Measurements from ENCODE around the gene CD82. TPM values are rescaled to one million over a fixed set of nuclear protein-coding genes. Genes with fewer than 3 reads are reported as not detected.

CD82 gene
- total RNA-seq, 5 donors from 2014 or later (not counting 1 experiment from before 2014, with no cell fraction given): 53.4 to 99.6 (median 69.0) TPM

DNA sequence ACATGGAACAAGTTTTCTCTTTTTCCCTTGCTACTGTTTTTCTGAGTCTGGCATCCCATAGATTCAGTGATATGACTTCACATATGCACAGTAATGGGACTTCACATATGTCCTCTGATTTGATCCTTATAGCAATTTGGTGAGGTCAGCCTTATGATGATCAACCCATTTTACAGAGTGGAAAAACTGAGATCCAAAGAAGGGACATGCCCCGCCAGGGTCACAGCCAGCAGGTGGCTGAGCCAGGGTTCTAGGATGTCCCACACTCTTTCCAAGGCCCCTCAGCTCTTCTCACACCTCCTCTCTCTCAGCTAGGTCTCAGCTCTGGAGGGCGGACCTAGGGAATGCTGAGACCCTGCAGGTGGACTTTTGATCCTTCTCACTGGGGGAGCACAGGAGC is 44.3 kb upstream of the CD82 start:
- DNase-seq (no peak), ATAC-seq (replicated peaks in 1 of 4) (no peak)
- Histone ChIP-seq H3K4me1 (ENCODE audit: control insufficient read depth in 1 of 2, extremely low read depth in 1 of 2, insufficient read depth in 2 of 2, low read length in 2 of 2) (no peaks in the 10 kb centered on the region), H3K4me3 (ENCODE audit: control insufficient read depth in 1 of 2, extremely low read depth in 1 of 2, low read length in 1 of 2) (no peak overlapping the region), H3K9me3 (no peaks in the 10 kb centered on the region), H3K36me3 (ENCODE audit: control insufficient read depth in 2 of 2, extremely low read depth in 1 of 2, insufficient read depth in 1 of 2, low read length in 1 of 2) (no peaks in the 10 kb centered on the region), H3K27me3 (replicated peaks in 1 of 2; ENCODE audit: control insufficient read depth in 2 of 2, extremely low read depth in 1 of 2, insufficient read depth in 2 of 2, low read length in 1 of 2) (peaks cover 2 to 50% of the 10 kb centered on the region in 2 experiments), H3K27ac (ENCODE audit: low read length) (no peak overlapping the region)
- POLR2A ChIA-PET: no interaction called here
- Mint-ChIP-seq H3K27me3 (peaks cover 18 to 40% of the 10 kb centered on the region in 2 donors), H3K36me3 (no peaks in the 10 kb centered on the region), H3K27ac (no peak overlapping the region), H3K9me3 (no peaks in the 10 kb centered on the region), H3K4me3 (no peak overlapping the region), H3K4me1 (peaks cover 0 to 3% (median 3%) of the 10 kb centered on the region in 3 donors)
- 100% methylated on average over 1 of the region's 2 CpGs for WGBS (ENCODE audit: insufficient coverage)
- CTCF ChIA-PET: no interaction called here

DNA sequence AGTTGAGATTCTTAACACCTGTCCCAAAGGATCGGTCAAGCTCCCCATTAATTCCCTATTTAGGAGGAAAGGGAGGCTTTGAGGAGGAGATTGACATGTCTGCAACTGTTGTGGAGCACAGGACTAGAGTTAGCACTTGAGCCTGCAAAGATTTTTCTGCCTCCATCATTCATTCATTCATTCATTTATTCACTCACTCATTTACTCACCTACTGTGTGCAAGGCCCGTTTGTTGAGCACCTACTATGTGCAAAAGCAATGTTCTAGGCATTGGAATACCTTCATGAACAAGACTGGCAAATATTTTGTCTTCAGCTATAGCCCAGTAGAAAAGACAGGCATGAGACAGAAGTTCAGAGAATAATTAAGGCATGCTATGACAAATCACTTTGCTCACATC is 43.2 kb upstream of the CD82 start:
- H3K4me3 Mint-ChIP-seq: no peak overlapping the region
- H3K27ac Mint-ChIP-seq: no peak overlapping the region
- H3K36me3 ChIP-seq (ENCODE audit: control insufficient read depth in 2 of 2, extremely low read depth in 1 of 2, insufficient read depth in 1 of 2, low read length in 1 of 2): no peaks in the 10 kb centered on the region
- peaks cover 2 to 58% of the 10 kb centered on the region in 2 experiments for H3K27me3 ChIP-seq (replicated peaks in 1 of 2; ENCODE audit: control insufficient read depth in 2 of 2, extremely low read depth in 1 of 2, insufficient read depth in 2 of 2, low read length in 1 of 2)
- no peak overlapping the region for H3K27ac ChIP-seq (ENCODE audit: low read length)
- no peaks in the 10 kb centered on the region for H3K9me3 ChIP-seq
- no peaks in the 10 kb centered on the region for H3K4me1 ChIP-seq (ENCODE audit: control insufficient read depth in 1 of 2, extremely low read depth in 1 of 2, insufficient read depth in 2 of 2, low read length in 2 of 2)
- peaks cover 0 to 3% (median 3%) of the 10 kb centered on the region in 3 donors for H3K4me1 Mint-ChIP-seq
- ChIA-PET POLR2A (no interaction called here), CTCF (no interaction called here)
- H3K36me3 Mint-ChIP-seq: no peaks in the 10 kb centered on the region
- no peak for ATAC-seq (replicated peaks in 1 of 4)
- 0% methylated on average over 1 of the region's 2 CpGs for WGBS (ENCODE audit: insufficient coverage)
- no peak overlapping the region for H3K4me3 ChIP-seq (ENCODE audit: control insufficient read depth in 1 of 2, extremely low read depth in 1 of 2, low read length in 1 of 2)
- peaks cover 18 to 35% of the 10 kb centered on the region in 2 donors for H3K27me3 Mint-ChIP-seq
- no peak for DNase-seq
- H3K9me3 Mint-ChIP-seq: no peaks in the 10 kb centered on the region

DNA sequence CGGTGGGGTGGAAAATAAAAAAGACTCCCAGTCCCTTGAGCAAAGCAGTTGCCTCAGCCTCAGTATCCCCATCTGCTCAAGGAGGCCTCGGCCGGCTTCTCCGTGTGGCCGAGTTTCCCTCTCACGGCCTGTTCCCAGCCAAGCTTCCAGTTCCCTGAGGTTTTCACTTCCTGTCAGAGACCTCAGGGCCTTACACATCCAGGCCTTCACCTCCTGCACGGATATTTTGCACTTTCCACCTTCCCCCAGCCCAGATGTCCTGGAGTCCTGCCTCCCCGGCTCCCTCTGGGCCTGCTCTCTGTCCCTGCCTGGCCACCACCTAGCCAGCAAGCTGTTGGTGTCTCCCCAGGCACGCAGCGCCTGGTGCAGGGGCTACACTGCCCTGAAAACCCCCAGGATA is 41.1 kb upstream of the CD82 start:
- H3K4me3 ChIP-seq (ENCODE audit: control insufficient read depth in 1 of 2, extremely low read depth in 1 of 2, low read length in 1 of 2): no peak overlapping the region
- DNase-seq (no peak), ATAC-seq (replicated peaks in 1 of 4) (no peak)
- peaks cover 2 to 48% of the 10 kb centered on the region in 2 experiments for H3K27me3 ChIP-seq (replicated peaks in 1 of 2; ENCODE audit: control insufficient read depth in 2 of 2, extremely low read depth in 1 of 2, insufficient read depth in 2 of 2, low read length in 1 of 2)
- Mint-ChIP-seq H3K27me3 (peaks cover 18 to 27% of the 10 kb centered on the region in 2 donors), H3K4me3 (no peak overlapping the region), H3K27ac (no peak overlapping the region), H3K36me3 (no peaks in the 10 kb centered on the region), H3K9me3 (no peaks in the 10 kb centered on the region), H3K4me1 (peaks cover 0 to 3% (median 3%) of the 10 kb centered on the region in 3 donors)
- WGBS (ENCODE audit: insufficient coverage): 85% methylated on average over 7 of the region's 10 CpGs
- ChIA-PET POLR2A (interaction anchor here in 1 of 2 donors (0.5 kb wide), 1 partner anchor 102 kb away, joined by 4 read pairs; no protein-coding TSS in a partner anchor), CTCF (interaction anchor here (0.5 to 1.1 kb wide), 5 partner anchors 15 to 251 kb away, joined by 3 to 5 read pairs (median 4); no protein-coding TSS in a partner anchor)
- no peak overlapping the region for H3K27ac ChIP-seq (ENCODE audit: low read length)
- H3K36me3 ChIP-seq (ENCODE audit: control insufficient read depth in 2 of 2, extremely low read depth in 1 of 2, insufficient read depth in 1 of 2, low read length in 1 of 2): no peaks in the 10 kb centered on the region
- no peaks in the 10 kb centered on the region for H3K4me1 ChIP-seq (ENCODE audit: control insufficient read depth in 1 of 2, extremely low read depth in 1 of 2, insufficient read depth in 2 of 2, low read length in 2 of 2)
- H3K9me3 ChIP-seq: no peaks in the 10 kb centered on the region

DNA sequence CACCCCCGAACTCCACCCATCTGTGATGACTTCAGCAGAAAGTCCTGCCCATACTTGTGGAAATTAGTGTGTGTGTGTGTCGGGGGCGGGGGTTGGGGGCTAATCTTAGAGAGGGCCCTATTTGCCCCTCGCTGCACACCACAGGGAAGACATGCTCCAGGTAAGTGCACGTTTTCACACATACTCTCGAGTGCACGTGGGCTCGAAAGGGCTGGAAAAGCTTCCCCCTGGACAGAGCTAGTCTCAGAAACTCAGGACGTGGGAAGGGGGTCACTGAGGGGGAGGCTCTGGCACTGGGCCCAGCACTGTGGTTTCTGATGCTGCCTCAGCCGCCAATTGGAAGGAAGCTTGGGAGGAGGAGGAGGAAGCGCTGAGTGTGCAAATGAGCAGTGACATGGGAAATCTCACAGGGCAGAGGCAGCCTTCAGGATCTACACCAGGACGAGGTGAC is 40.7 kb upstream of the CD82 start:
- Mint-ChIP-seq H3K36me3 (no peaks in the 10 kb centered on the region), H3K27me3 (peaks cover 14 to 23% of the 10 kb centered on the region in 2 donors), H3K4me3 (no peak overlapping the region), H3K4me1 (peaks cover 0 to 3% (median 3%) of the 10 kb centered on the region in 3 donors), H3K27ac (no peak overlapping the region), H3K9me3 (no peaks in the 10 kb centered on the region)
- POLR2A ChIA-PET: no interaction called here
- Histone ChIP-seq H3K36me3 (ENCODE audit: control insufficient read depth in 2 of 2, extremely low read depth in 1 of 2, insufficient read depth in 1 of 2, low read length in 1 of 2) (no peaks in the 10 kb centered on the region), H3K4me1 (ENCODE audit: control insufficient read depth in 1 of 2, extremely low read depth in 1 of 2, insufficient read depth in 2 of 2, low read length in 2 of 2) (no peaks in the 10 kb centered on the region), H3K4me3 (ENCODE audit: control insufficient read depth in 1 of 2, extremely low read depth in 1 of 2, low read length in 1 of 2) (no peak overlapping the region), H3K27ac (ENCODE audit: low read length) (no peak overlapping the region), H3K9me3 (no peaks in the 10 kb centered on the region), H3K27me3 (replicated peaks in 1 of 2; ENCODE audit: control insufficient read depth in 2 of 2, extremely low read depth in 1 of 2, insufficient read depth in 2 of 2, low read length in 1 of 2) (peaks cover 2 to 45% of the 10 kb centered on the region in 2 experiments)
- CTCF ChIA-PET: interaction anchor here in 1 of 2 donors (1.0 kb wide), 2 partner anchors 14 to 16 kb away, joined by 3 to 4 read pairs; no protein-coding TSS in a partner anchor
- 63% methylated on average over 10 of the region's 12 CpGs for WGBS (ENCODE audit: insufficient coverage)
- DNase-seq (no peak), ATAC-seq (replicated peaks in 1 of 4) (no peak)

DNA sequence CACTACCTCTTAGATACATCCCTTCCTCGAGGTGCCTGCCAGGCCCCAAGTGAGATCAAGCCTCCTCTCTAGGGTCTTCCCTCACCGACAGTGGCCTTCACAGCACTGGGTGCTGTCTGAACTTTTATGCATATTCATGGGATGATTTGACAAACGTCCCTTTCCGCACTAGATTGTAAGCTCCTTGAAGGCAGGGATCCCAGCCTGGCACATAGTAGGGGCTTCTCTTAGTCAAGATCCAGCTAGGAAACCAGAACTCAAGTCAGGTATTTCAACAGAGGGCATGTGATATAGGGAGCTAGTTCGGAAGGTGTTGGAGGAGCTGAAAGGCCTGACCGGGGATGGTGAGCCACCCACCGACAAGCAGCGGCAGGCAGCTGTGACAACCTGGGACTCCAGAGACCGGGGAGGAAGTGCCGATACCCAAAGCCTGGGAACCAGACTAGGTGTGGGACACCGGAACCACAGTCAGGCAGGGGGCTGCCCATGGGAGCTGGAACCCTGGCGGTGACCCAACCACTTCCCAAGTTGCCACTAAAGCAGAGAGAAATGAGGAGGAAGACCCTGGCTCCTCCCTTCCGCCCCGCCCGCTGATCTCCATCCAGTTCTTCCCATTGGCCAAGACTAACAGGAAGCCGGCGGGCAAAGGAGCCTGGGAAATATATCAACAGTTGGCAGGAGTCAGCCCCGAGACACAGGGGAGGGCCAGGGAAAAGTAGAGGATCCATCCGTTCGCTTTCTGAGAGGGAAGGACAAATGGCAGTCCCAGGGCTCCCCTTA is 39.8 kb upstream of the CD82 start:
- WGBS (ENCODE audit: insufficient coverage): 90% methylated on average over 16 of the region's 20 CpGs
- H3K27me3 ChIP-seq (replicated peaks in 1 of 2; ENCODE audit: control insufficient read depth in 2 of 2, extremely low read depth in 1 of 2, insufficient read depth in 2 of 2, low read length in 1 of 2): peaks cover 2 to 37% of the 10 kb centered on the region in 2 experiments
- no peak for ATAC-seq (replicated peaks in 1 of 4)
- H3K27me3 Mint-ChIP-seq: peaks cover 9 to 18% of the 10 kb centered on the region in 2 donors
- no peak overlapping the region for H3K27ac Mint-ChIP-seq
- no peaks in the 10 kb centered on the region for H3K36me3 Mint-ChIP-seq
- H3K9me3 ChIP-seq: no peaks in the 10 kb centered on the region
- CTCF ChIA-PET: interaction anchor here in 1 of 2 donors (1.0 kb wide), 1 partner anchor 15 kb away, joined by 4 read pairs; no protein-coding TSS in a partner anchor
- no peak for DNase-seq
- peaks cover 7 to 12% (median 12%) of the 10 kb centered on the region in 3 donors for H3K4me1 Mint-ChIP-seq
- POLR2A ChIA-PET: no interaction called here
- no peak overlapping the region for H3K4me3 ChIP-seq (ENCODE audit: control insufficient read depth in 1 of 2, extremely low read depth in 1 of 2, low read length in 1 of 2)
- no peaks in the 10 kb centered on the region for H3K9me3 Mint-ChIP-seq
- no peak overlapping the region for H3K4me3 Mint-ChIP-seq
- no peaks in the 10 kb centered on the region for H3K36me3 ChIP-seq (ENCODE audit: control insufficient read depth in 2 of 2, extremely low read depth in 1 of 2, insufficient read depth in 1 of 2, low read length in 1 of 2)
- H3K4me1 ChIP-seq (ENCODE audit: control insufficient read depth in 1 of 2, extremely low read depth in 1 of 2, insufficient read depth in 2 of 2, low read length in 2 of 2): peaks cover 0 to 3% of the 10 kb centered on the region in 2 experiments
- no peak overlapping the region for H3K27ac ChIP-seq (ENCODE audit: low read length)

DNA sequence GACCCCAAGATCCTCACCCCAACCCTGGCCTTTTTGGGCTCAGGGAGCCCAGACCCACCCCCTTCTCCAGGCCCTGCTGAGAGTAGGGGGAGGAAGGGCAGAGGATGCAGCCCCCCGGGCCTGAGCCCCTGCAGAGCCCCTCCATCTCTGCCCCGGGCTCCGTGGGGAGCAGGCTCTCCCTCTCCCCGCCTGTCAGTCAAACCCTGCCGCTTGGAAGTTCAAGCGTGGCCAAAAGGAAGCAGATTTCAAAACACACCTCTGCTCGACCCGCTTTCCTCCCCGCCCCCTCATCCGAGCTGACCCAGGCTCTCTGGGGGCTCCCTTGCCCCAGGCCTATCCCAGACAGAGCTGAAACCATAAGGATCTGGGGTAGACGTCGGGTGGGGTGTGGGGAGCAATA is 39.0 kb upstream of the CD82 start:
- no peaks in the 10 kb centered on the region for H3K9me3 Mint-ChIP-seq
- H3K36me3 ChIP-seq (ENCODE audit: control insufficient read depth in 2 of 2, extremely low read depth in 1 of 2, insufficient read depth in 1 of 2, low read length in 1 of 2): no peaks in the 10 kb centered on the region
- H3K36me3 Mint-ChIP-seq: no peaks in the 10 kb centered on the region
- H3K4me3 ChIP-seq (ENCODE audit: control insufficient read depth in 1 of 2, extremely low read depth in 1 of 2, low read length in 1 of 2): no peak overlapping the region
- peaks cover 0 to 36% of the 10 kb centered on the region in 2 experiments for H3K27me3 ChIP-seq (replicated peaks in 1 of 2; ENCODE audit: control insufficient read depth in 2 of 2, extremely low read depth in 1 of 2, insufficient read depth in 2 of 2, low read length in 1 of 2)
- DNase-seq (no peak), ATAC-seq (replicated peaks in 1 of 4) (no peak)
- no peak overlapping the region for H3K27ac ChIP-seq (ENCODE audit: low read length)
- H3K4me1 Mint-ChIP-seq: peaks cover 11 to 20% (median 14%) of the 10 kb centered on the region in 3 donors
- WGBS (ENCODE audit: insufficient coverage): 30% methylated on average over 4 of the region's 12 CpGs
- peaks cover 6 to 10% of the 10 kb centered on the region in 2 donors for H3K27me3 Mint-ChIP-seq
- H3K27ac Mint-ChIP-seq: no peak overlapping the region
- ChIA-PET CTCF (no interaction called here), POLR2A (no interaction called here)
- no peak overlapping the region for H3K4me3 Mint-ChIP-seq
- H3K9me3 ChIP-seq: no peaks in the 10 kb centered on the region
- H3K4me1 ChIP-seq (ENCODE audit: control insufficient read depth in 1 of 2, extremely low read depth in 1 of 2, insufficient read depth in 2 of 2, low read length in 2 of 2): peaks cover 0 to 3% of the 10 kb centered on the region in 2 experiments
